GM10266 (cell line): Measurements from ENCODE around the gene PALLD.

ENCODE experiments used
- DNase-seq: peaks from one replicate; pipeline ENCODE4 v3.0.0; 2012; ENCODE audit errors: extremely low spot score
- CTCF ChIP-seq: IDR thresholded peaks from 2 replicates; pipeline ENCODE4 v1.5.1; 2012; ENCODE audit warnings: mild to moderate bottlenecking, low read depth; ENCODE audit not compliant: control insufficient read depth, insufficient read depth; ENCODE audit errors: missing control alignments

PALLD gene

DNA sequence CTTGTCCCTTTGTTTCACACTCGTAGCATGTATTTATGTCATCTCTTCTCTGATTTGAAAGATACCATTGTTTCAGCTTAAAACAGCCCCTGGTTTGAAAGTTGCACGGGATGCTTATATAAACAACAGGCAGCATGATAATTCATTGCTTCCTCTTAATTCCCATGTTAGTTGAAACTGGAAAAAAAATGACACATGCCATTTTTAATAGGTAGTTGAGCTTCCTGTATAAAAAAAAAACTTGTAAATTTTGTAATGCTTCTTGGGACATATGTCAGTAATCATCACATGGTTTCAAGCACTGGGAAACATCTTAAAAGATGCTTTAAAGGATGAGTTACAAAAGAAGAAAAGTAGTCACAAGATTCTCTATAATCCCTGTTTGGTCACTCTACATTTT, 243.0 kb downstream of the PALLD start:
- TF ChIP-seq CTCF, result no peak

DNA sequence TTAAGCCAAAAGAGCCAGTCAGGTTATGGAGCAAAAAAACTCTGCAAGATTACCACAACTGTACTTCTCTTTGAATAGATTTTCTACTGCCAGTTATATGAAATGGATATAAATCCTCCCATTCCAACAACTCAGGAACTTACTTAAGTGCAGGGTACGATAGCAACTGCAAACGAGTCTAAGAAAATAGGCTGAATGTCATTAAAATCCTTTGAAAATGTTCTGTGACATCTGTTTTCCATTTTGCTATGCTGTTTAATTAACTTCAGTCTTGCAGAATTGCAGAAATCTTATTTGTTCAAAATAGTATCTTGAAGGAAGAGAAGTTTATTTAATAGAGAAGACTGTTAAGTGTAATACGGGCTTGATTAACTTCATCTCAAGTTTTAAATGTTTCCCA, 243.8 kb downstream of the PALLD start:
- TF ChIP-seq CTCF, result no peak
- no peak for DNase-seq

More for the DNA sequence above, 243.0 kb downstream of the PALLD start:
- DNase-seq, result no peak

- no peak for TF ChIP-seq CTCF
- DNase-seq, result no peak
Observed at GRCh38 chr4:168741281-168742173, 244.7 kb downstream of the PALLD start.

DNA sequence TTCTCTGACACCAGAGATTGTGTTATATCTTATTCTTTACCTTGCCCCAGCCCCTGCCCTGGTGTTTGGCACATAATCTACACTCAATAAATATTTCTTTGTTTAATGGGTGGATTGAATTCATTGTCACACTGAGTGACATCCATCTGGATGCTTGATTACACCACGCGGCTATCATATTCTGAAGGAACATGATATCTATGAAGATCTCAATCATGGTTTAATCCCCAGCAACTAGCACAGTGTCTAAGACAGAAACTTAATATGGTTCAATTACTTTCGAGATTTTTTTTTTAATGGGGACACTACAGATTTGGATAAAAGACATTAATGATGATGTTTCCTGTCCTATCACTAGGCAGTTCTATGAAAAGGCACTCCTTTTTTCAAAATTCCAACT, 246.3 kb downstream of the PALLD start:
- DNase-seq, result no peak
- no peak for TF ChIP-seq CTCF

DNA sequence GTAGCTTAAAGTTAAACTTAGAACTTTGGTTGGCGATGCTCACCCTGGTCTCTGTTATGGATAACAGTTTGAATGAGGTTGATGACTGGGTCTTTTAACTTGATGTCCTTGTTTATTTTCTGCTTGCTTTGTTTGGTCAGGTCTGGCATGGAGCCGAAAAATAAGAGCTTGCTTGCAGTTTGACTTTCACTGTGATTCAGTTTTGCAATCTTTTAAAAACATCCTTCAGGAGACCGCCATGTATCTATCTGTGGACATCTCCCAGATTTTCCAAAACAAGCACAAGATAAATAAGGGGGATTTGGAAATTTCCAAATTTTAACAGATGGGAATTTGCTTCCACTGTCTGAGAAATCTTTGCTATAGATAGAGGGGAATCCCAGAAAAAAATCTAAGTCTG, 246.7 kb downstream of the PALLD start:
- no peak for DNase-seq
- TF ChIP-seq CTCF, result no peak

DNA sequence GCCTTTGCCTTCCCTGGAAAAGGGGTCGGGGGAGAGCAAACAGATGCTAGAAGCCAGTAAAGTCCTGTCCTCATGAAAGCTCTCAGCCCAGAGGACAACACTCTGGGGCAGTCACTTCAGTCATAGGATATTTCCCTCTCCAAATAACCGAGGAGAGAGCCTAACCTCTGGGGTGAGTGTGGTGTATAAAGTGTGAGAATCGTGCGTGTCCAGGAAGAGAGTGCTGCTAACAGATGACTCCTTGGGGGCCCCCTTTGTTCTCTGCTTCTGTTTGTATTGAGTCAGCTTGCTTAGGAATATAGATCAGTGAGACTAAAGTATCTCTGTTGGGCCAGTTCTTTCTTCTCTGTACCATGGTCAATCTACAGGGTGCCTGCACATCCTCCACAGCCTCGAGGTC, 247.2 kb downstream of the PALLD start:
- no peak for TF ChIP-seq CTCF
- no peak for DNase-seq

DNA sequence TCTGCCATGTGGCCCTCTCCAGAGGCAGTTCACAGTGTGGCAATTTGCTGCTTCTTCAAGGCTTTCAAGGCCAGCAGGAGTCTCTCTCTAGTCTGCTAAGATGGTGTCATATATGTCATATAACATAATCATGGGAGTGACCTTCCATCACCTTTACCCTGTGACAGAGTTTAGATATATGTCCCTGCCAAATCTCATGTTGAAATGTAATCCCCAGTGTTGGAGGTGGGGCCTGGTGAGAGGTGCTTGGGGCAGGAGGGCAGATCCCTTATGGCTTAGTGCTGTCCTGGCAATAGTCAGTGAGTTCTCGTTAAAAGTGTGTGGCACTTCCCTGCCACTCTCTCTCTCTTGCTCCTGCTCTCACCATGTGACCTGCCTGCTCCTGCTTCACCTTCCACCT, 252.0 kb downstream of the PALLD start:
- no peak for DNase-seq
- TF ChIP-seq CTCF, result no peak
